ENCODE measurements around the gene PPP6R2.
"Not testable (repeated sequence)": the region's sequence is repeated elsewhere in the genome, so short reads cannot be mapped to it uniquely, and the experiment has no call there.

Gene PPP6R2

GRCh38 chr22:50319503-50319951 is 23.6 kb upstream of the PPP6R2 start:
- no peak for DNase-seq

GRCh38 chr22:50320116-50320515 is 23.0 kb upstream of the PPP6R2 start:
- no peak for DNase-seq

- DNase-seq = no peak
These were observed 22.3 kb upstream of the PPP6R2 start for GRCh38 chr22:50320671-50321325.

- not testable (repeated sequence) for DNase-seq
These were observed 20.6 kb upstream of the PPP6R2 start for GRCh38 chr22:50322382-50323104.

- DNase-seq = no peak
These were observed 19.2 kb upstream of the PPP6R2 start for GRCh38 chr22:50323900-50324299.

GRCh38 chr22:50325444-50326224 is 17.5 kb upstream of the PPP6R2 start:
- DNase-seq = no peak

- no peak for DNase-seq
These were observed 16.7 kb upstream of the PPP6R2 start for GRCh38 chr22:50326225-50326955.

- DNase-seq = no peak
These were observed 16.0 kb upstream of the PPP6R2 start, which contains the start of gene DENND6B for GRCh38 chr22:50326956-50327710. DENND6B (minus strand) TSS chr22:50327012; CDS start chr22:50326988, 24 bp downstream.

GRCh38 chr22:50327711-50328019 is 15.5 kb upstream of the PPP6R2 start:
- DNase-seq = no peak

- DNase-seq = no peak
These were observed 13.9 kb upstream of the PPP6R2 start for GRCh38 chr22:50329236-50329635.

- DNase-seq = not testable (repeated sequence)
These were observed 8.7 kb upstream of the PPP6R2 start for GRCh38 chr22:50334433-50334832.

GRCh38 chr22:50337262-50338041 is 5.7 kb upstream of the PPP6R2 start:
- no peak for DNase-seq

- DNase-seq = no peak
These were observed 5.0 kb upstream of the PPP6R2 start for GRCh38 chr22:50338042-50338573.

GRCh38 chr22:50338860-50339462 is 4.2 kb upstream of the PPP6R2 start:
- no peak for DNase-seq

GRCh38 chr22:50339945-50340879 is 2.9 kb upstream of the PPP6R2 start:
- no peak for DNase-seq

- no peak for DNase-seq
These were observed 1.0 kb upstream of the PPP6R2 start for GRCh38 chr22:50341977-50342650.

- no peak for DNase-seq
These were observed 411 bp downstream of the PPP6R2 start for GRCh38 chr22:50343541-50343935.

GRCh38 chr22:50346470-50346869 is 3.3 kb downstream of the PPP6R2 start:
- no peak for DNase-seq

- no peak for DNase-seq
These were observed 4.0 kb downstream of the PPP6R2 start for GRCh38 chr22:50347157-50347556.

Data from cortex of kidney (tissue), 1 donor.